GM04504 (cell line): ENCODE data around the gene CTSD.

Experiments used
- DNase-seq: peaks from one replicate; pipeline ENCODE4 v3.0.0-alpha.2; 2012; ENCODE audit warnings: low read depth

CTSD gene

GRCh38 chr11:1729692-1730011, 34.1 kb downstream of the CTSD start:
- peak; percentile 62 for DNase-seq

- DNase-seq: no peak
Measured at GRCh38 chr11:1728931-1729691, 34.6 kb downstream of the CTSD start.

GRCh38 chr11:1728301-1728700, 35.4 kb downstream of the CTSD start:
- no peak for DNase-seq

GRCh38 chr11:1727861-1728260, 35.9 kb downstream of the CTSD start:
- DNase-seq: no peak

GRCh38 chr11:1727096-1727690, 36.5 kb downstream of the CTSD start:
- DNase-seq: no peak

GRCh38 chr11:1719781-1720180, 43.9 kb downstream of the CTSD start:
- no peak for DNase-seq

- no peak for DNase-seq
Measured at GRCh38 chr11:1718326-1718725, 45.4 kb downstream of the CTSD start.

- DNase-seq: no peak
Measured at GRCh38 chr11:1717745-1718144, 46.0 kb downstream of the CTSD start.

GRCh38 chr11:1714908-1715885, 48.5 kb downstream of the CTSD start:
- DNase-seq: no peak

GRCh38 chr11:1708716-1709115, 55.0 kb downstream of the CTSD start:
- DNase-seq: no peak

- no peak for DNase-seq
Measured at GRCh38 chr11:1707751-1708150, 56.0 kb downstream of the CTSD start.

GRCh38 chr11:1706634-1707400, 56.9 kb downstream of the CTSD start:
- DNase-seq: no peak

- no peak for DNase-seq
Measured at GRCh38 chr11:1705126-1706052, 58.3 kb downstream of the CTSD start.

- DNase-seq: no peak
Measured at GRCh38 chr11:1703146-1703545, 60.6 kb downstream of the CTSD start.
